Endothelial cell of umbilical vein (primary cell): ENCODE data around the gene HUWE1. TPM values are rescaled to one million over a fixed set of nuclear protein-coding genes. Genes with fewer than 3 reads are reported as not detected.
A peak's percentile ranks its signal among the peaks of the same experiment; 100 is the strongest.

Experiments
- BruUV-seq: library from RNA; stranded (reverse); fragments of 400-500 nt; replicated peaks from 2 replicates; lab custom pipeline; 2021; lab: Mats Ljungman, UMichigan
- CTCF ChIA-PET: fragments of 300-600, 350-600 bp; sonication (Branson Sonifier 250); formaldehyde crosslinking; loops from one replicate; lab custom pipeline; 2021; ENCODE audit warnings: antibody characterized with exemption, inconsistent platforms; lab: Charles Lee
- POLR2A ChIA-PET: fragments of 300-600, 350-600 bp; sonication (Branson Sonifier 250); formaldehyde crosslinking; loops from one replicate; lab custom pipeline; 2021; ENCODE audit warnings: antibody characterized with exemption, inconsistent platforms; lab: Charles Lee
- DNase-seq: peaks from one replicate; pipeline ENCODE4 v3.0.0-alpha.2; 2011; ENCODE audit warnings: low read depth, low spot score
- FAIRE-seq: peaks from 2 replicates; lab custom pipeline; 2011; peaks lifted over from hg19 to GRCh38; lab: Jason Lieb, UNC
- H2AFZ ChIP-seq: 2 replicates; pipeline ENCODE4 v1.6.0; 2012; ENCODE audit warnings: low read depth, low read length, control low read depth, inconsistent platforms
- H3K27ac ChIP-seq: 2 replicates; pipeline ENCODE4 v1.5.1; 2011; ENCODE audit warnings: low read depth, mild to moderate bottlenecking, control low read depth, low read length, moderate library complexity; ENCODE audit not compliant: insufficient read depth
- H3K27me3 ChIP-seq, 2 experiments: 2 replicates each; pipeline versions ENCODE4 v1.6.0 to v1.6.1; 2011; ENCODE audit warnings: low read length in 2 of 2, mixed read lengths in 1 of 2; ENCODE audit not compliant: control insufficient read depth in 2 of 2, insufficient read depth in 2 of 2
- H3K36me3 ChIP-seq, 2 experiments: 2 replicates in 1 of 2; 3 replicates in 1 of 2; pipeline ENCODE4 v1.5.1; 2011; ENCODE audit warnings: low read length in 2 of 2, mild to moderate bottlenecking in 1 of 2, moderate library complexity in 1 of 2; ENCODE audit not compliant: control insufficient read depth in 2 of 2, insufficient read depth in 2 of 2; ENCODE audit errors: extremely low read depth in 1 of 2
- H3K4me1 ChIP-seq: 3 replicates; pipeline ENCODE4 v1.5.1; 2011; ENCODE audit warnings: mild to moderate bottlenecking, low read length; ENCODE audit not compliant: control insufficient read depth, insufficient read depth; ENCODE audit errors: extremely low read depth
- H3K4me2 ChIP-seq: 2 replicates; pipeline ENCODE4 v1.6.1; 2011; ENCODE audit warnings: low read length, control low read depth, mixed read lengths; ENCODE audit not compliant: insufficient read depth
- H3K4me3 ChIP-seq, 3 experiments: fragments of 200-600 bp in 1 of 3; sonication (generic), shearing (Covaris generic) in 1 of 3; replicated peaks in 1 of 3; 2 replicates each; pipeline ENCODE4 v1.5.1; 2011 to 2016; ENCODE audit warnings: control low read depth in 3 of 3, low read length in 3 of 3, mild to moderate bottlenecking in 2 of 3, inconsistent platforms in 1 of 3, low read depth in 1 of 3, moderate library complexity in 1 of 3; ENCODE audit not compliant: insufficient read depth in 1 of 3
- H3K79me2 ChIP-seq: 2 replicates; pipeline ENCODE4 v1.6.0; 2012; ENCODE audit warnings: low read length, inconsistent platforms; ENCODE audit not compliant: control insufficient read depth, insufficient read depth
- H3K9ac ChIP-seq: replicated peaks from 2 replicates; pipeline ENCODE3; 2011; ENCODE audit warnings: low read length, control low read depth; ENCODE audit not compliant: insufficient read depth; ENCODE audit errors: extremely low read depth
- H3K9me1 ChIP-seq: replicated peaks from 3 replicates; pipeline ENCODE4 v1.6.0; 2011; ENCODE audit warnings: mild to moderate bottlenecking, low read length; ENCODE audit not compliant: control insufficient read depth, insufficient read depth; ENCODE audit errors: extremely low read depth
- H3K9me3 ChIP-seq: replicated peaks from 2 replicates; pipeline ENCODE4 v1.5.1; 2012; ENCODE audit warnings: low read length, inconsistent platforms; ENCODE audit not compliant: control insufficient read depth, insufficient read depth
- H4K20me1 ChIP-seq: replicated peaks from 2 replicates; pipeline ENCODE3; 2011; ENCODE audit warnings: mild to moderate bottlenecking, low read length; ENCODE audit not compliant: control insufficient read depth, insufficient read depth; ENCODE audit errors: extremely low read depth
- EZH2 ChIP-seq: IDR thresholded peaks from 2 replicates; pipeline ENCODE4 v1.6.1; 2012; ENCODE audit warnings: borderline replicate concordance, low read depth, mild to moderate bottlenecking, moderate library complexity, low read length, inconsistent platforms; ENCODE audit not compliant: severe bottlenecking
- FOS ChIP-seq: IDR thresholded peaks from 2 replicates; pipeline ENCODE4 v1.6.1; 2011; ENCODE audit warnings: mild to moderate bottlenecking, low read length, moderate library complexity, borderline replicate concordance; ENCODE audit not compliant: insufficient read depth
- GATA2 ChIP-seq: IDR thresholded peaks from 2 replicates; pipeline ENCODE4 v1.7.0; 2011; ENCODE audit warnings: low read depth, mild to moderate bottlenecking, moderate library complexity, mixed read lengths, low read length; ENCODE audit not compliant: insufficient read length, insufficient read depth
- JUN ChIP-seq: IDR thresholded peaks from 2 replicates; pipeline ENCODE4 v1.6.1; 2011; ENCODE audit warnings: borderline replicate concordance, low read depth; ENCODE audit not compliant: insufficient read length, insufficient read depth
- MYC ChIP-seq: IDR thresholded peaks from one replicate; pipeline ENCODE4 v1.6.1; 2011; ENCODE audit warnings: mild to moderate bottlenecking, low read depth, low read length
- POLR2A ChIP-seq: IDR thresholded peaks from 2 replicates; pipeline ENCODE4 v1.6.1; 2012; ENCODE audit warnings: low read depth, mild to moderate bottlenecking, control low read depth, low read length
- POLR2AphosphoS5 ChIP-seq: IDR thresholded peaks from 2 replicates; pipeline ENCODE4 v1.6.1; 2012; ENCODE audit warnings: low read depth, mild to moderate bottlenecking, control low read depth, low read length, moderate library complexity; ENCODE audit not compliant: insufficient read depth
- dilution Hi-C: fragments of 300-500 bp; cut with MboI; formaldehyde crosslinking; loops from one replicate; pipeline ENCODE4 v1.15.0; 2019; ENCODE audit warnings: low sequenced_read_pairs; ENCODE audit not compliant: extremely low pct_ligation_motif_present
- intact Hi-C: fragments of 100-400 bp; cut with micrococcal nuclease; formaldehyde crosslinking; loops from one replicate; pipeline ENCODE4 v1.10.0; 2022
- polyA plus RNA-seq, 4 experiments: library from polyadenylated mRNA; depleted of rRNA in 3 of 4; stranded (reverse) in 3 of 4; unstranded in 1 of 4; fragments of >200 nt; gene quantifications; 2 replicates each; pipeline versions ENCODE4 v1.2.1 to v1.2.3, GENCODE V29; 2011 to 2012; ENCODE audit warnings: missing spikeins in 1 of 4
- total RNA-seq: library from RNA; stranded (reverse); gene quantifications from 2 replicates; pipeline ENCODE4 v1.2.3, GENCODE V29; 2021
- TF ChIP-seq, protein P1 (sequence below): IDR thresholded peaks from 2 replicates; pipeline ENCODE4 v1.6.1; 2011; ENCODE audit not compliant: insufficient read depth, insufficient read length
- TF ChIP-seq, protein P2 (sequence below), 2 donors: IDR thresholded peaks; 1 replicate in 1 of 2; 2 replicates in 1 of 2; pipeline ENCODE4 v1.5.1; 2011; ENCODE audit warnings: low read length in 2 of 2, mild to moderate bottlenecking in 2 of 2, moderate library complexity in 2 of 2, control low read depth in 1 of 2, inconsistent platforms in 1 of 2, low read depth in 1 of 2; ENCODE audit not compliant: insufficient read depth in 1 of 2; ENCODE audit errors: extremely low read depth in 1 of 2

Gene HUWE1
- total and polyA plus RNA-seq, 2 donors (not counting 3 experiments of a cell fraction or from before 2014, with no cell fraction given): 66.6 to 210 TPM

DNA sequence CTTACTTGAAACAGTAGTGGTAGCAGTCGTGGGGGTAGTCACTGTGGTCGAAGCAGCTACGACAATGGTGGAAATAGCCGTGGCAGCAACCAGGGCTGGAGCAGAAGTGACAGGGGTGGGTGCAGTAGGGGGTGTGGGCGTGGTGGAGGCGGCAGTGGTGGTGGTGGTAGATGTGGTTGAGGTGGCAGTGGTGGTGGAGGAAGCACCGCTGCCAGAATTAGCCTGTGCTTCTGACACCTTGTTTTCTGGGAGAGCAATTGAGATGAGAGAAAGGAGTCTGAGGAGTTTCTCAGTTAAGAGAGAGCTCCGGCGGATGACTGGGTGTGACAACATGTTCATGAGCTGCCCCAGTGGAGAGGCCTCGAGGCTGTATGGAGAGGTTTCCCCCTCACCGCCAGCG lies 138.9 kb downstream of the HUWE1 start:
- H3K27me3 ChIP-seq: no peaks in the 10 kb centered on the region
- no peak for TF ChIP-seq POLR2A
- no peak for TF ChIP-seq FOS
- no peak for TF ChIP-seq EZH2
- TF ChIP-seq, protein P1, sequence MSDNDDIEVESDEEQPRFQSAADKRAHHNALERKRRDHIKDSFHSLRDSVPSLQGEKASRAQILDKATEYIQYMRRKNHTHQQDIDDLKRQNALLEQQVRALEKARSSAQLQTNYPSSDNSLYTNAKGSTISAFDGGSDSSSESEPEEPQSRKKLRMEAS: no peak
- TF ChIP-seq JUN: no peak
- no peak for TF ChIP-seq POLR2AphosphoS5
- TF ChIP-seq MYC: no peak
- TF ChIP-seq GATA2: no peak
- TF ChIP-seq, protein P2, sequence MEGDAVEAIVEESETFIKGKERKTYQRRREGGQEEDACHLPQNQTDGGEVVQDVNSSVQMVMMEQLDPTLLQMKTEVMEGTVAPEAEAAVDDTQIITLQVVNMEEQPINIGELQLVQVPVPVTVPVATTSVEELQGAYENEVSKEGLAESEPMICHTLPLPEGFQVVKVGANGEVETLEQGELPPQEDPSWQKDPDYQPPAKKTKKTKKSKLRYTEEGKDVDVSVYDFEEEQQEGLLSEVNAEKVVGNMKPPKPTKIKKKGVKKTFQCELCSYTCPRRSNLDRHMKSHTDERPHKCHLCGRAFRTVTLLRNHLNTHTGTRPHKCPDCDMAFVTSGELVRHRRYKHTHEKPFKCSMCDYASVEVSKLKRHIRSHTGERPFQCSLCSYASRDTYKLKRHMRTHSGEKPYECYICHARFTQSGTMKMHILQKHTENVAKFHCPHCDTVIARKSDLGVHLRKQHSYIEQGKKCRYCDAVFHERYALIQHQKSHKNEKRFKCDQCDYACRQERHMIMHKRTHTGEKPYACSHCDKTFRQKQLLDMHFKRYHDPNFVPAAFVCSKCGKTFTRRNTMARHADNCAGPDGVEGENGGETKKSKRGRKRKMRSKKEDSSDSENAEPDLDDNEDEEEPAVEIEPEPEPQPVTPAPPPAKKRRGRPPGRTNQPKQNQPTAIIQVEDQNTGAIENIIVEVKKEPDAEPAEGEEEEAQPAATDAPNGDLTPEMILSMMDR (IDR thresholded peaks at IDR 0.05; ENCODE audit: extremely low read depth in 1 of 2, insufficient read depth in 1 of 2, low read depth in 1 of 2, low read length in 2 of 2): no peak
- no peaks in the 10 kb centered on the region for H3K9me3 ChIP-seq
- no peak overlapping the region for H3K27ac ChIP-seq
- TSS peak; percentile 54 for BruUV-seq
- H2AFZ ChIP-seq: no peak overlapping the region
- H3K4me1 ChIP-seq: no peaks in the 10 kb centered on the region
- CTCF ChIA-PET: no interaction called here
- FAIRE-seq (no peak), DNase-seq (no peak)
- H3K9ac ChIP-seq: no peak overlapping the region
- no peak overlapping the region for H3K4me2 ChIP-seq
- no peaks in the 10 kb centered on the region for H3K79me2 ChIP-seq
- intact Hi-C loops (loop anchor here (5.0 kb wide), 1 partner anchor 35 kb away; no protein-coding TSS in a partner anchor), dilution Hi-C loops (no loop called here)
- H3K9me1 ChIP-seq: no peaks in the 10 kb centered on the region
- POLR2A ChIA-PET: no interaction called here
- peaks cover 36 to 62% of the 10 kb centered on the region in 2 experiments for H3K36me3 ChIP-seq
- no peak overlapping the region for H3K4me3 ChIP-seq
- H4K20me1 ChIP-seq: no peaks in the 10 kb centered on the region
